ENCODE data around the gene UTP3. TPM values are rescaled to one million over a fixed set of nuclear protein-coding genes. Genes with fewer than 3 reads are reported as not detected.
A peak's percentile ranks its signal among the peaks of the same experiment; 100 is the strongest.

Gene UTP3
- total RNA-seq, 1 experiment from 2014 or later, result 33.7 TPM

- Histone ChIP-seq H3K27ac (ENCODE audit: low read depth, low read length) (no peak overlapping the region), H3K9me2 (ENCODE audit: insufficient read depth) (no peaks in the 10 kb centered on the region), H3K79me2 (ENCODE audit: insufficient read depth, low read length) (no peaks in the 10 kb centered on the region), H3K9ac (ENCODE audit: low read length) (peak overlapping the region; percentile 23), H3K4me3 (replicated peaks in 1 of 2; ENCODE audit: low read depth in 1 of 2, low read length in 2 of 2) (peak overlapping the region; percentile 24 to 54), H2AFZ (ENCODE audit: low read depth, low read length, poor library complexity, severe bottlenecking) (peak overlapping the region; percentile 100), H3K9me3 (ENCODE audit: control insufficient read depth in 1 of 2, insufficient read depth in 1 of 2, low read depth in 1 of 2, low read length in 2 of 2) (no peaks in the 10 kb centered on the region), H3K27me3 (ENCODE audit: insufficient read depth, low read length) (no peaks in the 10 kb centered on the region), H3K36me3 (ENCODE audit: control insufficient read depth in 1 of 2, insufficient read depth in 2 of 2, low read length in 2 of 2) (no peaks in the 10 kb centered on the region), H3K4me2 (ENCODE audit: low read length) (peak overlapping the region; percentile 81), H3K4me1 (ENCODE audit: control insufficient read depth in 1 of 2, insufficient read depth in 2 of 2, low read length in 2 of 2) (peaks cover 3 to 5% of the 10 kb centered on the region in 2 experiments; a peak in 2 of 4 replicates), H4K20me1 (ENCODE audit: insufficient read depth) (no peaks in the 10 kb centered on the region)
- intact Hi-C loops (cut with micrococcal nuclease), result loop anchor here (1.0 to 10.0 kb wide), 4 partner anchors 358 to 1061 kb away; no protein-coding TSS in a partner anchor
- CTCF ChIA-PET, result interaction anchor here (0.8 to 2.7 kb wide), 7 partner anchors 22 to 374 kb away, joined by 3 to 32 read pairs (median 4); no protein-coding TSS in a partner anchor
- POLR2A ChIA-PET, result no interaction called here
- ATAC-seq (peak; percentile 83), DNase-seq (ENCODE audit: low read depth, low spot score) (peak; percentile 52)
- TF ChIP-seq RAD21 (IDR thresholded peaks at IDR 0.05; ENCODE audit: low read depth) (peak; percentile 78), SIN3A (IDR thresholded peaks at IDR 0.05; ENCODE audit: low read depth) (no peak), SP1 (IDR thresholded peaks at IDR 0.05; ENCODE audit: low read depth) (no peak), CTCF (IDR thresholded peaks at IDR 0.05 in 2 of 3, conservative IDR thresholded peaks at IDR 0.05 in 1 of 3; ENCODE audit: borderline replicate concordance in 1 of 3, insufficient read depth in 1 of 3, low read depth in 2 of 3, low read length in 2 of 3) (peak; percentile 26 to 74 (median 61); a peak in 4 of 6 replicates)
- TF ChIP-seq, protein P1, sequence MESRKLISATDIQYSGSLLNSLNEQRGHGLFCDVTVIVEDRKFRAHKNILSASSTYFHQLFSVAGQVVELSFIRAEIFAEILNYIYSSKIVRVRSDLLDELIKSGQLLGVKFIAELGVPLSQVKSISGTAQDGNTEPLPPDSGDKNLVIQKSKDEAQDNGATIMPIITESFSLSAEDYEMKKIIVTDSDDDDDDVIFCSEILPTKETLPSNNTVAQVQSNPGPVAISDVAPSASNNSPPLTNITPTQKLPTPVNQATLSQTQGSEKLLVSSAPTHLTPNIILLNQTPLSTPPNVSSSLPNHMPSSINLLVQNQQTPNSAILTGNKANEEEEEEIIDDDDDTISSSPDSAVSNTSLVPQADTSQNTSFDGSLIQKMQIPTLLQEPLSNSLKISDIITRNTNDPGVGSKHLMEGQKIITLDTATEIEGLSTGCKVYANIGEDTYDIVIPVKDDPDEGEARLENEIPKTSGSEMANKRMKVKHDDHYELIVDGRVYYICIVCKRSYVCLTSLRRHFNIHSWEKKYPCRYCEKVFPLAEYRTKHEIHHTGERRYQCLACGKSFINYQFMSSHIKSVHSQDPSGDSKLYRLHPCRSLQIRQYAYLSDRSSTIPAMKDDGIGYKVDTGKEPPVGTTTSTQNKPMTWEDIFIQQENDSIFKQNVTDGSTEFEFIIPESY (IDR thresholded peaks at IDR 0.05; ENCODE audit: extremely low read depth, insufficient replicate concordance, low read length), result no peak
- BruUV-seq (replicated peaks), result no TSS peak
- RAD21 ChIA-PET (ENCODE audit: low non-redundant PET in 1 of 2, low total read pairs in 2 of 2, uncharacterized antibody in 2 of 2, unreplicated experiment in 2 of 2), result interaction anchor here (0.6 to 1.0 kb wide), 2 partner anchors 51 to 139 kb away, joined by 3 read pairs; no protein-coding TSS in a partner anchor
Observed at GRCh38 chr4:70651864-70652506, 36.3 kb upstream of the UTP3 start.

Data from HCT116 (cell line).